NB4 (cell line): ENCODE results near the gene RCOR1.

Experiments
- POLR2A ChIP-seq: IDR thresholded peaks from 2 replicates; pipeline ENCODE4 v1.6.1; 2011; ENCODE audit warnings: mild to moderate bottlenecking; ENCODE audit not compliant: insufficient read length; ENCODE audit errors: extremely low read depth
- TF ChIP-seq, protein P1 (sequence below): IDR thresholded peaks from one replicate; pipeline ENCODE4 v1.5.1; 2012; ENCODE audit warnings: low read depth, low read length

DNA sequence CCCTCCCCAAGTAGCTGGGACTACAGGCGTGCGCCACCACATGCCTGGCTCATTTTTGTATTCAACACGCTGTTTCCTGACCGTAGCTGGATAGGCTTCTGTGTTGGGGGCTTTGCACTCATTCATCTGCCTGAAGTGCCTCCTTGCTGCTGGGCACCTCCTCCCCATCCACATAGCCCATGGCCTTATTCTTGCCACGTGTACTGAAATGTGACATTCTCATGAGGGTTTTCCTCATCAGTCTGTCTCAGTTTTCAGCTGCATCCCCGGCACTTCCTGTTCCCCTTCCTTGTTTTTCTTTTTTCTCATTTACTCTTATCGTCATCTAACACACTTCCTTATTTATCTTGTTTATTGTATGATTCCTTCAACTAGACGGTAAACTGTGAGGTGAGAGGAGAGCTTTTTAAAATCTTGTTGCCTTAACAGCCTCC, 36.6 kb downstream of the RCOR1 start:
- TF ChIP-seq, protein P1, sequence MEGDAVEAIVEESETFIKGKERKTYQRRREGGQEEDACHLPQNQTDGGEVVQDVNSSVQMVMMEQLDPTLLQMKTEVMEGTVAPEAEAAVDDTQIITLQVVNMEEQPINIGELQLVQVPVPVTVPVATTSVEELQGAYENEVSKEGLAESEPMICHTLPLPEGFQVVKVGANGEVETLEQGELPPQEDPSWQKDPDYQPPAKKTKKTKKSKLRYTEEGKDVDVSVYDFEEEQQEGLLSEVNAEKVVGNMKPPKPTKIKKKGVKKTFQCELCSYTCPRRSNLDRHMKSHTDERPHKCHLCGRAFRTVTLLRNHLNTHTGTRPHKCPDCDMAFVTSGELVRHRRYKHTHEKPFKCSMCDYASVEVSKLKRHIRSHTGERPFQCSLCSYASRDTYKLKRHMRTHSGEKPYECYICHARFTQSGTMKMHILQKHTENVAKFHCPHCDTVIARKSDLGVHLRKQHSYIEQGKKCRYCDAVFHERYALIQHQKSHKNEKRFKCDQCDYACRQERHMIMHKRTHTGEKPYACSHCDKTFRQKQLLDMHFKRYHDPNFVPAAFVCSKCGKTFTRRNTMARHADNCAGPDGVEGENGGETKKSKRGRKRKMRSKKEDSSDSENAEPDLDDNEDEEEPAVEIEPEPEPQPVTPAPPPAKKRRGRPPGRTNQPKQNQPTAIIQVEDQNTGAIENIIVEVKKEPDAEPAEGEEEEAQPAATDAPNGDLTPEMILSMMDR = no peak
- no peak for TF ChIP-seq POLR2A
